SIG-M5 (cell line): ENCODE results near the gene TSHZ2.
"Not testable (repeated sequence)": the region's sequence is repeated elsewhere in the genome, so short reads cannot be mapped to it uniquely, and the experiment has no call there.

Experiments
- DNase-seq: peaks from one replicate; lab custom pipeline; 2025; lab: John Stamatoyannopoulos, UW

Gene TSHZ2

GRCh38 chr20:53320701-53321100 lies 348.5 kb downstream of the TSHZ2 start:
- no peak for DNase-seq

- no peak for DNase-seq
These were observed 349.4 kb downstream of the TSHZ2 start for GRCh38 chr20:53321596-53321995.

- no peak for DNase-seq
These were observed 350.5 kb downstream of the TSHZ2 start for GRCh38 chr20:53322651-53323050.

- not testable (repeated sequence) for DNase-seq
These were observed 351.3 kb downstream of the TSHZ2 start for GRCh38 chr20:53323460-53323859.

GRCh38 chr20:53324816-53325215 lies 352.7 kb downstream of the TSHZ2 start:
- no peak for DNase-seq

- DNase-seq, result no peak
These were observed 356.8 kb downstream of the TSHZ2 start for GRCh38 chr20:53328961-53329360.

- no peak for DNase-seq
These were observed 357.6 kb downstream of the TSHZ2 start for GRCh38 chr20:53329781-53330180.

GRCh38 chr20:53330601-53331140 lies 358.5 kb downstream of the TSHZ2 start:
- DNase-seq, result no peak

- DNase-seq, result no peak
These were observed 359.2 kb downstream of the TSHZ2 start for GRCh38 chr20:53331151-53331973.

GRCh38 chr20:53332022-53332837 lies 360.1 kb downstream of the TSHZ2 start:
- DNase-seq, result no peak

GRCh38 chr20:53334861-53335260 lies 362.7 kb downstream of the TSHZ2 start:
- DNase-seq, result no peak

GRCh38 chr20:53335555-53335954 lies 363.4 kb downstream of the TSHZ2 start:
- DNase-seq, result no peak

GRCh38 chr20:53336892-53337291 lies 364.7 kb downstream of the TSHZ2 start:
- DNase-seq, result no peak

- DNase-seq, result no peak
These were observed 365.4 kb downstream of the TSHZ2 start for GRCh38 chr20:53337390-53338101.

GRCh38 chr20:53338716-53339115 lies 366.6 kb downstream of the TSHZ2 start:
- no peak for DNase-seq

- DNase-seq, result no peak
These were observed 370.3 kb downstream of the TSHZ2 start for GRCh38 chr20:53342429-53342828.

- DNase-seq, result no peak
These were observed 371.3 kb downstream of the TSHZ2 start for GRCh38 chr20:53343448-53343847.

- no peak for DNase-seq
These were observed 372.7 kb downstream of the TSHZ2 start for GRCh38 chr20:53344891-53345290.

- no peak for DNase-seq
These were observed 373.6 kb downstream of the TSHZ2 start for GRCh38 chr20:53345536-53346334.

- DNase-seq, result no peak
These were observed 374.1 kb downstream of the TSHZ2 start for GRCh38 chr20:53346335-53346648.

GRCh38 chr20:53349730-53350129 lies 377.6 kb downstream of the TSHZ2 start:
- no peak for DNase-seq
